ENCODE measurements around the gene MN1.

- no peak for TF ChIP-seq CTCF (IDR thresholded peaks at IDR 0.05; ENCODE audit: control extremely low read depth in 1 of 3, insufficient read depth in 1 of 3, low read depth in 1 of 3, low read length in 3 of 3)
- no peak for TF ChIP-seq MAX (IDR thresholded peaks at IDR 0.05)
- no peak for TF ChIP-seq YY1 (IDR thresholded peaks at IDR 0.05; ENCODE audit: low read depth, low read length)
- TF ChIP-seq CTBP2 (IDR thresholded peaks at IDR 0.05; ENCODE audit: borderline replicate concordance, insufficient read depth, insufficient read length, low read length) = no peak
- no peak for TF ChIP-seq TEAD4 (IDR thresholded peaks at IDR 0.05; ENCODE audit: low read depth, low read length)
- TF ChIP-seq SIN3A (conservative IDR thresholded peaks at IDR 0.05 in 1 of 2, IDR thresholded peaks at IDR 0.05 in 1 of 2; ENCODE audit: low read depth in 1 of 2, low read length in 2 of 2) = no peak
- TF ChIP-seq CREB1 (IDR thresholded peaks at IDR 0.05) = no peak
Measured at GRCh38 chr22:27765706-27766291, 35.8 kb downstream of the MN1 start.
